ENCODE measurements around the gene BCKDHA.
"Not testable (repeated sequence)": the region's sequence is repeated elsewhere in the genome, so short reads cannot be mapped to it uniquely, and the experiment has no call there.

Gene BCKDHA

DNA sequence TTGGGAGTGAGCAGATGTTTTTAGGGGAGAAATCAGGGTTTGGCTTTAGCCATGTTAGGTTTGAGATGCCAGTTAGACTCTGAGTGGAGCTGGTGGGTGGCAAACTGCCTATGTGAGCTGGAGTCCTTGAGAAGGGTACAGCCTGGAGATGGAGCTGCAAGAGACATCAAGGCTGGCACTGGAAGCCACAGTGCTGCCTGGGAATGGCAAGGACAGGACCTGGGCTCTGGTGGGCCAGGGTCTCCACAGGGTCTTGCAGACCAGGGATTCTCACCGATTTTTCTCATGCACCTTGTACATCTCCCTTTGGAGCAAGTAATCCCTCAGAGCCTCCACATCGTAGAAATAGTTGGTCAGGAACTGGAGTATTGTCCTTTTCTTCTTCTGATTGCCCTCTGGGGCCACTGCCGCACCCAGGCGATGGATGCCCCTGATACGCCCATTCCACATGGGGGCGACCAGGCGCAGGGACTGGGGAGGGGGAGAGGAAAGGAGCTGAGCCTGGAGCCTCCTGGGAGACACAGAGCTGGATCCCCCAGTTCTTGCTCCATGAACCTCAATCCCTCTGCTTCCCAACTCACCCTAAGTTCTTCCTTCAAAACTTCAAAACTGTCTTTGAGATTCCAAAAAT is 40.4 kb downstream of the BCKDHA start:
- no peak overlapping the region for H3K4me3 ChIP-seq (ENCODE audit: low read depth, low read length)
- no peak for DNase-seq (ENCODE audit: low read depth)

DNA sequence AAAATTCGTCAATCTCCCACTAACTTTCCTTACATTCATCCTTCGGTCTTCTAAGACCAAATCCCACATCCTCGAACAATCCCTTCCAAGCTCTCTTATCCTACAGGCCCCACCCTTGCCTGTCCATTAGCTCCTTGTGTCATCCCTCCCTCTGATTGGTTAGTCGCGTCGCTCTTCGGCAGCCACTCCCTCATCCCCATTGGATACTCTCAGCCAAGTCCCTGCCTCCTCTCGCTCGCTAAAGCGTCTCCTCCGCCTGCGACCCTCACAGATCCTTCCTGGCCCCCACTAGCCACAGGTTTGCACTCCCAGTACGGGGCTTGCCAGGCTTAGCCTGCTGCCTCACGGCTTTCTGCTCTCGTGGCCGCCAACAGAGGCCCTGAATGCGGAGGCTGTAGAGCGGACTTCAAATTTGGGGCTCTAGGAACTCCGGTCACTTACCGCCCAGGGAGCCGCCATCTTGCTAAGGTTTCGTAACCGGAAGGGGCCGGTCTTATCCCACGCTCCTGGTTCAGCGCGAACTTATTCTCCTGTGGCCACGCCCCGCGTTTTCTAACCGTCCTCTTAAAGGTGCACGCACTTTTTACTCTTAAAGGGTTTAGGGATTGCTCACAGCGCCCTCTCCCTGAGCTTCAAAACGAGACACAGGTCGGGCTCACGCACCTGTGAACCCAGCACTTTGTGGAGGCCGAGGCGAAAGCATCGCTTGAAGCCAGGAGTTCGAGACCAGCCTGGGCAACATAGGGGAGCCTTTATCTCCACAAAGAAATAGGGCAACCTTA is 42.0 kb downstream of the BCKDHA start, which contains the start of gene DMAC2:
DMAC2 (minus strand) TSS at position 472 of the 782 bp plus-strand sequence; CDS start at position 459, 13 bp downstream.
- peak; percentile 93 for DNase-seq (ENCODE audit: low read depth)
- H3K4me3 ChIP-seq (ENCODE audit: low read depth, low read length): peak within 1 kb of the TSS; percentile 84

GRCh38 chr19:41441321-41441945 is 43.8 kb downstream of the BCKDHA start:
- DNase-seq (ENCODE audit: low read depth): no peak
- H3K4me3 ChIP-seq (ENCODE audit: low read depth, low read length): no peak overlapping the region

DNA sequence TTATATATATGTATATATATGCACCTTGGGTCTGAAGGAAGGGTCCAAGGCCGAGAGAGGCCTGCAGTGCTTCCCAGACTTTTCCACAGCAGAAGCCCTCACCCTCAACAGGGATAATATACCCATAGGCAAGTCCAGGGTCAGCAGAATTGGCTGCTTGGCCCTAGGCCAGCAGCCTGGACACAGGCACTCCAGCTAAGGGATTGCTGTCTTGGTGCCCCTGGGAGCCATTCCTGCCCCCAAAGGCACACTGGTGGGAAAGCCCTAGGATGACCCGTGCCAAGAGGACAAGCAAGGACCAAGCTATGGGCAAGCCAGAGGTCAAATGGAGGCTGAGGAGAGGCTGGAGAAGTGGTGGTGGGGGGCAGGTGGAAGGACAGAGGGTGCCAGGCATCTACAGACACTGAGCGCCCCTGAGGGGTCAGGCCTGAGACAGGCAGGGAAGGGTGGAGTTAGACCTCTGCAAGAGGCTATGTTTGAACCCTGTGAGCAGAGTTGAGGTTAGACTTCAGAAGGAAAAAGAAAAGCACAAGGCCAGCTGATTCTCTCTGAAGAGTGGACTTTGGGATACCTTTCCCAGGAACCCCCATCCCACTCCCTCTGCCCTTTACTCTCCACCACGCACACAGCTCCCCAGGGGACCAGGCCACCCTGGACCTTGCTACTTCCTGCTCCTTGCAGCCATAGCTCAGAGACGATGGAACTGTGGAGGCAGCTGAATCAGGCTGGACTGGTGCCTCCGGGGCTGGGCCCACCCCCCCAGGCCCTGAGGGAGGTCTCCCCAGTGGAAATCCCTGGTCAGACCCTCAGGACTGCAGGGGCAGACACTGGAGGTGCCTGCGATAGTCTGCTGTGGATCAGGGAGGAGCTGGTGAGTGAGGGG is 45.1 kb downstream of the BCKDHA start, which contains the start of gene ERICH4:
ERICH4 (plus strand) TSS at position 684 of the 883 bp plus-strand sequence; CDS start at position 698, 14 bp downstream.
- DNase-seq (ENCODE audit: low read depth): no peak
- H3K4me3 ChIP-seq (ENCODE audit: low read depth, low read length): no peak within 1 kb of the TSS

GRCh38 chr19:41443813-41444455 is 46.3 kb downstream of the BCKDHA start:
- no peak for DNase-seq (ENCODE audit: low read depth)
- no peak overlapping the region for H3K4me3 ChIP-seq (ENCODE audit: low read depth, low read length)

GRCh38 chr19:41445575-41445974 is 48.0 kb downstream of the BCKDHA start:
- no peak for DNase-seq (ENCODE audit: low read depth)
- H3K4me3 ChIP-seq (ENCODE audit: low read depth, low read length): no peak overlapping the region

GRCh38 chr19:41447732-41448332 is 50.2 kb downstream of the BCKDHA start:
- no peak overlapping the region for H3K4me3 ChIP-seq (ENCODE audit: low read depth, low read length)

DNA sequence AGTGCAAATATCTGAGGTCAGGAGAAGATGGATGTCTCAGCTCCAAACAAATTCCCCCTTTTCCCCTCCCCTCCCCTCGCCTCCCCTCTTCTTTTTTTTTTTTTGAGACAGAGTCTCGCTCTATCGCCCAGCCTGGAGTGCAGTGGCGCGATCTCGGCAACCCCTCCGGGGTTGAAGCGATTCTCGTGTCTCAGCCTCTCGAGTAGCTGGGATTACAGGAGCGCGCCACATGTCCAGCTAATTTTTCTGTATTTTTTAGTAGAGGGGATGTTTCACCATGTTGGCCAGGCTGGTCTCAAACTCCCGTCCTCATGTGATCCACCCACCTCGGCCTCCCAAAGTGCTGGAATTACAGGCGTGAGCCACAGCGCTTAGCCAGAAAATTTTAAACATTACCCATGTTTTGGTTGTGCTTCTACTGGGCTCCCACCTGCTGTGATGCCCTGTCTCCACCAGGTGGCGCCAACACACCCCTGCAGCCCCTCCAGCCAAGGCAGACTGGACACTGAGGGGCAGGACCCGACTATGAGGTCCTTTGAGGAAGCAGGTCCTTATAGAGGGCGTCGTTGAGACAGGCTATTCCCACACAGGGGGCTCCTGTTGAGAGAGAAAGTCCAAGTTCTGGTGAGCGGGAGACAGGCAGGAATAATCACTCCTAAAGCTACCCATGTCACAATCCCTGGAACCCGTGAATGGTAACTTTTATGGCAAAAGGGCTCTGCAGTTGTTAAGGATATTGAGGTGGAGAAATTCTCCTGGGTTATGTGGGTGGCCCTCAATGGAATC is 51.7 kb downstream of the BCKDHA start:
- H3K4me3 ChIP-seq (ENCODE audit: low read depth, low read length): peak overlapping the region; percentile 34
- no peak for DNase-seq (ENCODE audit: low read depth)

More at GRCh38 chr19:41447732-41448332, 50.2 kb downstream of the BCKDHA start:
- DNase-seq (ENCODE audit: low read depth): no peak

GRCh38 chr19:41449865-41450178 is 52.2 kb downstream of the BCKDHA start:
- DNase-seq (ENCODE audit: low read depth): no peak
- H3K4me3 ChIP-seq (ENCODE audit: low read depth, low read length): no peak overlapping the region

DNA sequence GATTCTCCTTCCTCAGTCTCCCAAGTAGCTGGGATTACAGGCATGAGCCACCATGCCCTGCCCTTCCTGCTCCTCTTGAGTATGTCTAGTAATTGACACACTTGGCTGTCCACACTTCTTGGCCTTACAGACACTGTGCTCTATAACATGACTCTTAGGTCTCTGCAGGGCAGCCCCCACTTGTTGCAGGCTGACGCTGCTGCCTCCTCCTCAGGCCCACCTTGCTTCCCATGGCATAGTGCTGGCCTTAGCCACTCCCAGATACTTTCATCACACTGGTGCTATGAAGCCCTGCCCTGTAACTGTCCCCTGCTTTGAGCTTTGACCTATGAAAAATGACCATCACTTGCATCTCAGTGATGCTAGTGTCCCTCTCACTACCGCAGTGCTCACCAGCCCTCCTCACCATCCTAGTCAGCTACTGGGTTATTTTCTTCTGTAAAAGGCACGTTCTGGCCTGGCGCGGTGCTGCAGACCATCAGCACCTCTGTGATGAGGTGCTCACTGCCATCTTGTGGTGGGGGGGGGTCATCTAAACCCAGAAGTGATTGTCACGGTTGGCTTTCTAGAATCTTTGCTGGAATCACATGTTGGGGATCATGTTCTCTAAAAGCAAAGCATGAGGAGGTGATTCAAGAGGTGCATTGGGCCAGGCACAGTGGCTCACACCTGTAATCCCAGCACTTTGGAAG is 55.1 kb downstream of the BCKDHA start:
- no peak overlapping the region for H3K4me3 ChIP-seq (ENCODE audit: low read depth, low read length)
- no peak for DNase-seq (ENCODE audit: low read depth)

- no peak for DNase-seq (ENCODE audit: low read depth)
- H3K4me3 ChIP-seq (ENCODE audit: low read depth, low read length): no peak overlapping the region
These were observed 58.3 kb downstream of the BCKDHA start for GRCh38 chr19:41455936-41456335.

DNA sequence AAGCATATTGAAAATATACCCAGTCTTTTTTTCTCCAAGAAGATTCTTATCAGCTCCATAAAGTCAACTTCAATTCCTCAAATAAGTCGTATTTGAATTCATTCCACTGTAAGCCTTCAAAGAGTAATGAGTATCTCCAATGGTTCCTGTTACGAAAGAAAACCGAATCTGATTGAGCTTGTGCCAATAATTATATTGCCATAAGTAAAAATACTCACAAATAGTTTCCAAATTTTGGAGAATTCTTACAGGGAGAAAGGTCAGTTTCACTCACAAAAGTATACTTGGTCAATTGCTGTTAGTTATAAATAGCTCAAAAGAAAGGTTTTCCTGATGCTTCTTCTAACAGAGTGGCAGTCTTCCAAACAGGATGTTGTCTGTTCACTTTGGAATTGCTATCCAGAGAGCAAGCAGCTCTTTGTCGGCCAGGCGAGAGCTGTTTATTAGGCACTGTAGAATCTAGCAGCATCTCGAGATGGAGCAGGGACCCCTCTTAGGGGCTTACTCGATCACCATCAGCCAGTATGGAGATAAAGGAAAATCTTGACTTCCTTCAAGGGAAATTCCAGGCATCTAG is 58.8 kb downstream of the BCKDHA start:
- H3K4me3 ChIP-seq (ENCODE audit: low read depth, low read length): no peak overlapping the region
- no peak for DNase-seq (ENCODE audit: low read depth)

DNA sequence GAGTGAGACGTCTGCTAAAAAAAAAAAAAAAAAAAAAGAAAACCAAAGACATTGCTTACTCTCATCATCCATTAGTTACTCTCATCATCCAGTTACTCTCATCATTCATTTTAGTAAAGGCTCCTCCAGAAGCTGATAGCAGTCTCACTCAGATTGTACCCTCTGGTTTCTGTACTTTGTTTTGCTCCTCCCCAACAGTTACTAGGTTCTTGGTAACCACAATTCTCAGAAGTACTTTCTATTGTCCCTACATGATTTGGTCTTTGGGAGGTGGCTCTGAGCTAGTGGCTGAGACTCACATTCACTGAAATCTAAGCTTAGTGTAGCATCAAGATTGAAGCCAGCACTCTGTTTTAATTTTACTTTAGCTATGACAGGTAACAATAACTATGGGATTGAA is 59.6 kb downstream of the BCKDHA start:
- DNase-seq (ENCODE audit: low read depth): no peak
- no peak overlapping the region for H3K4me3 ChIP-seq (ENCODE audit: low read depth, low read length)

DNA sequence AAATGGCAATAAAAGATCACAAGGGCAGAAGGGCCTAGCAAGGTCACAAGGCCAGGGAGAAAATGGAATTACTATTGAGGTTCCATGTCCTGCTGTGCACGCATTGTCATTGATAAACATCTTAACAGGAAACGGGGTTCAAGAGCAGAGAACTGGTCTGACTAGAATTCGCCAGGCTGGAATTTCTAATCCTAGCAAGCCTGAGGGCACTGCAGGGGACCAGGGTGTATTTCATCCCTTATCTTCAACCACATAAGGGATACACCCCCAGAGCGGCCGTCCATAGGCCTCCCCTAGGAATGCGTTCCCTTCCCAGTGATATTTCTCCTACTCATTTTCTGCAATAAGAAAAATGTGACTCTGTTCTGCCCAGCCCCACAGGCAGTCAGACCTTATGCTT is 64.9 kb downstream of the BCKDHA start:
- H3K4me3 ChIP-seq (ENCODE audit: low read depth, low read length): no peak overlapping the region
- DNase-seq (ENCODE audit: low read depth): no peak

- not testable (repeated sequence) for DNase-seq (ENCODE audit: low read depth); H3K4me3 ChIP-seq (ENCODE audit: low read depth, low read length)
These were observed 65.9 kb downstream of the BCKDHA start for GRCh38 chr19:41463257-41464256.
